ENCODE data around the gene CUZD1. TPM values are rescaled to one million over a fixed set of nuclear protein-coding genes. Genes with fewer than 3 reads are reported as not detected.

The CUZD1 gene
- total RNA-seq, 1 experiment from 2014 or later: 4.8 TPM

DNA sequence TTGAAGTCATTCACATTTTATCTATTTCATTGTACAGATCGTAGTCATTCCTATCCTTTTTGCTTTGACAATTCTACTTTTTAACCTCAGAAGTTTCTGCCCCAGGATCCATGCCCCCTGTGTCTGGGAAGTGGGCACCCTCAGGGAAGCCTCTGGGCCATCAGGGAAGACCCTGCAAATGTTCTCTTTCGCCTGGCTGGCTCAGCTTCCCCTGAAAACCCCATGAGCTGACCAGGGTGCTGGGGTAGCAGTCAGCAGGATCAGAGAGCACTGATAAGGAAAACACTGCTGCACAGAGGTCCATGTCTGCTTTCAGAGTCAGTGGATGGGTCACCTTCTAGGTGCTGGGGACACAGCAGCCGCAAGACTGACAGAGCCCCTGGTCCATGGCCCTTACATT, 23.8 kb downstream of the CUZD1 start:
- DNase-seq (ENCODE audit: low read depth): no peak

DNA sequence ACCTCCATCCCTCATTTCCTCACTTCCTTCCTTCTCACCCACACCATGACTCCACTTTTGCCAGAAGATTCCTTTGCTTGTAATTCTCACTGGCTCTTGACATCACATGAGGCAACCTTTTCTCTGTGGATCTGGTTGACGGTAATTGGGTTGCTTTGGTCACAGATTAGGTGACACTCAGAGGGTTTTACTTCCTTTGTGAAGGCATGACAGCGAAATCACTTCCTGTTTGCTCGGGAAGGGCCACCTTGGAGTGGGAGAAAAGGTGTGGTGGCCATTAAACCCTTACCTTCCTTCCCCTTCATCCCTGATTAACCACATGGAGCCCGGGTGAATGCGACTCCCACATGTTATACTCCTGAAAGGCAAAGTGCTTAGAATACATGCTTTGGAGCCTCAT, 30.2 kb downstream of the CUZD1 start:
- DNase-seq (ENCODE audit: low read depth): no peak

DNA sequence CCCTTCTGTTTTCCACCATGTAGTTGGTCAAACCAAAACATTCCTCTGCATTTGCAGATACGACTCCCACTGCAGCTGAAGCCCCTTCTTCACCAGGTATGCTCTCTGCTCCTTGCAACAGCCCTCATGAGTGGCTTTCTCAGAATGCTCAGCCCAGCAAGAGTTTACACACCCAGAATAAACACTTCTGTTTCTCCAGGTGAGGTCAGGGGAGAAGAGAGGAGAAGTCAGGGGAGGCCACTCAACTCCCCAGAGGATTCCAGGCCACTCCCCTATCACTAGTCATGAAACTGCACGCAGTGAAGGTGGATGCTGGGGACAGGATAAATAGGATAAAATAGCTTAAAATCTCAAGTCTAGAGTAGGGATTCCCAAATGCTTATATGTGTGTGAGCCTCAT, 31.2 kb downstream of the CUZD1 start:
- no peak for DNase-seq (ENCODE audit: low read depth)

DNA sequence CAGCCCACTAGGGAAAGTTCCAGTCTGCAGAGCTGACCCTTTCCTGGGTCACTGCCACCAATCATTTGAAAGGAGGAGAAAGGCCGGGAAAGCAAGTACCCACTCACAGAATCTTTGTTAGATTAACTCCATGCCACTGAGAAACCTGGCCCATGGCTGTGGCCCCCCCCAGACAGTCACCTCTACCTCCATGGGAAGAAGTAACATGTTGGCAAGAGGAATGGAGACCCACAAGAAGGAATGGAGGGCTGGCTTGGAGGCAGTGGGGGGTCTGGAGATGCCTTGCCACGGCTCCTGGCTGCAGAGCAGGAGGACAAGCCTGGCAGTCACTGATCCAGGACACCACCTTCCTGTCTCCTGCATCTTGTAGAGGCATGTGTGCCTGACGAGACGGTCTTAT, 32.9 kb downstream of the CUZD1 start:
- no peak for DNase-seq (ENCODE audit: low read depth)

DNA sequence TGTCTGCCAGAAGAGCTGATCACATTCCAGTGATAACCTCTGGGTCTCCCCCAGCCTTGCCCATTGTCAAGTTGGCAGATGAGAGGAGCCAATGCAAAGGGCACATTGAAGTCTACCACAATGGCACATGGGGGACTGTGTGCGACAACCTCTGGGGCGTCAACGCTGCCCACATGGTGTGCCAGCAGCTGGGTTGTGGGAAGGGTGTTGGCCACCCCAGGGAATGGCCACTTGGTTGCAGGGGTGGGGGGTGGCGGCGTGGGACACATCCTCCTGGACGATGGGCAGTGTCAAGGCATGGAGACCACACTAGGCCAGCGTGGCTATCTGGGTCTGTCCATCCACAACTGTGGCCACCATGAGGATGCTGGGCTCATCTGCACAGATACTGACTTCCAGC, 43.4 kb downstream of the CUZD1 start:
- no peak for DNase-seq (ENCODE audit: low read depth)

DNA sequence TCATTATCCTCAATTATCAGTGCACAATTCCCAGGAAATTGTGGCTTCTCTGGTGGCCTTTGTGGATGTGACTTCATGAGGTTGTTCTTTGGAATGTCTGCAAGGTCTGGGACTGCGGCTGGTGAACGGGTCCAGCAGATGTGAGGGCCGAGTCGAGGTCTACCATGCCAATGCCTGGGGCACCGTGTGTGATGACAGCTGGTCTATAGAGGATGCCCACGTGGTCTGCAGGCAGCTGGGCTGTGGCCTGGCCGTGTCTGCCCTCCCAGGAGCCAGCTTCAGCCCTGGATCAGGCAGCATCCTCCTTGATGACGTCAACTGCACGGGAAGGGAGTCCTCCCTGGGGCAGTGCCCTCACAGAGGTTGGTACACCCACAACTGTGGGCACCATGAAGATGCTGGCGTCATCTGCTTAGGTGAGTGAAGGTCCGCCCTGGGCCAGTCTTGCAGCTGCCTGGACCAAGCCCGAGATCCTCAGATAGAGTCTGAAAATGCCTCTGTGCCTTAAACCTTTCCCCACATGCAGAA, 46.9 kb downstream of the CUZD1 start:
- no peak for DNase-seq (ENCODE audit: low read depth)

DNA sequence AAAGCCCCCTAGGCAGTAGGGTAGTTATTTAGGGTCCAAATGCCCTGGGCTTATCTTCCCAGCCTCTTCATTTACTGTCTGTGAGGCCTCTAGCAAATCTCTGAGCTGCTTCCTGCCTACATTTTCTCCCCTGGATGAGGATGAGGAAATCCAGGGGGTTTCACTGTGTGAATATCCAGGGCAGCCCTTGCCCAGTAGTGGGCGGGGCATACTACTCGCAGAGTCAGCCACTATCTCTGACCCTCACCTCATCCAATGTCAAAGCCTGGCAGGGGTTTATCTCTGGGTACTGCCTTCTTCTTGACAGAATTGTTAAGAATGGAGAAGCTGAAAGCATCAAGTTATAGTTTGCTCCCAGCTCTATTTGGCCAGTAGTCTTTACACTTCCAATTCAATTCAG, 48.9 kb downstream of the CUZD1 start:
- no peak for DNase-seq (ENCODE audit: low read depth)

DNA sequence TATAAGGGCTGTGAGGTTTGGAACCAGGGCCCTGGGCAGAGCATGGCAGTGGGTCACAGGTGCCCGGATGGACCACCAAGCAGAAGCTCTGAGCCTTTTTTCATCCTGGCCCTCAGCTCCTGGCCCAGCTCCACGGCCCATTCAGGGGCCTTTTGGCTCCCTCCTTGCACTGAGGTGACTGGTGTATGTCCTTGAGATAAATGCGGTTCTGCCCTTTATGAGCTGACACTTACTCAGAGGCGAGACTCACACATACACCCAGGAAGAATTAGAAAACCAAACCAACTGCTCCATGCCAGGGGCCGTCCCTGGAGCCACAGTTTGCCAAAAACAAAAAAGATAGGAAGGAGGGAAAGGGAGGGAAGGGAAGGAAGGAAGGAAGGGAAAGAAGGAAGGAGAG, 49.7 kb downstream of the CUZD1 start:
- DNase-seq (ENCODE audit: low read depth): no peak

DNA sequence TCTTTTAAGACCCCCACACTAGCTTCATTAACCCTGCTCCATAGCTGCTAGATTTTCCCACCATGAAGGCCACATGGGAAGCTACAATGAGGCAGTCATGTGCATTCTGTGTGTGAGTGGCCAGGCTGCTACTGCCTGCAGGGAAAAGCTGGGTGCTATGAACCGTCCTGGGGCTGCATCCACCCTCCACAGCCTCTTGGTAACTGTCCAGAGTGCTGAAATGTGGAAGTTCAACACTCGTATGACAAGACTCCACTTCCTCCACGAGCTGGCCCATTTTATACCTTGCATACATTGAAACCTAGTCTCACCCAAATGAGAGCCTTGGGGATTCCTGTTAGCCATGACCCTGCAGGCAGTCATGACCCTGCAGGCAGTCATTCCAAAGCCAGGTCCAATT, 59.4 kb downstream of the CUZD1 start:
- DNase-seq (ENCODE audit: low read depth): peak; percentile 55

DNA sequence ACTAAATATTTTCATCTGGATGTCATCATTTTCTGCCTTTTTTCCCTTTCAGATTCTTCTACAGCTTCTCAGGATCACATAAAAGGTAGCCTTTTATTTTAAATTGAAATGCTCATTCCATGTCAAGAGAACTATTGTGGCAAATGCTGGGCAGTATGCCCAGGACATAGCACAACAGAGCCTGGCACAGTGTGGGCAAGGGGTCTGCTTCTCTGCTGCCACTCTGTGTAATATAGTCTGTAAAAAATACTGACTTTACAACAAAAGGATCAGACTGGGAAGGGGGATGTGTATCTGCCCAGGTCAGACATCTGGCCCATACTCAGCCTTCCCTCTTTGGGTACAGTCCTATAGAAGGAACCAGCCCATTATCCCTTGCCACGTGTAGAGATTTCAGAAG, 62.7 kb downstream of the CUZD1 start:
- no peak for DNase-seq (ENCODE audit: low read depth)

Other genes starting within 250 kb of the CUZD1 start
- gene C10orf120, start 146.0 kb downstream of the CUZD1 start, total RNA-seq (2014; rRNA removed): not detected in 2 replicates
- gene FAM24B, start 33.7 kb upstream of the CUZD1 start, total RNA-seq (2014; rRNA removed): 38.1 and 48.2 TPM in 2 replicates
- not detected in 2 replicates for gene FAM24A, start 64.8 kb upstream of the CUZD1 start, total RNA-seq (2014; rRNA removed)
- 13.4 and 16.9 TPM in 2 replicates for gene C10orf88, start 108.4 kb upstream of the CUZD1 start, total RNA-seq (2014; rRNA removed)
- gene PSTK, start 134.5 kb upstream of the CUZD1 start, total RNA-seq (2014; rRNA removed): 5.6 and 9.4 TPM in 2 replicates
- 3.5 and 4.5 TPM in 2 replicates for gene IKZF5, start 162.9 kb upstream of the CUZD1 start, total RNA-seq (2014; rRNA removed)
- 8.4 and 9.2 TPM in 2 replicates for gene ACADSB, start 163.1 kb upstream of the CUZD1 start, total RNA-seq (2014; rRNA removed)